ENCODE measurements around the gene CDKAL1. TPM values are rescaled to one million over a fixed set of nuclear protein-coding genes. Genes with fewer than 3 reads are reported as not detected.

The CDKAL1 gene
- total and polyA plus RNA-seq, 2 of the 8 experiments (the other 6 are each of a cell fraction or from before 2014, with no cell fraction given), result 8.4 to 24.6 TPM

DNA sequence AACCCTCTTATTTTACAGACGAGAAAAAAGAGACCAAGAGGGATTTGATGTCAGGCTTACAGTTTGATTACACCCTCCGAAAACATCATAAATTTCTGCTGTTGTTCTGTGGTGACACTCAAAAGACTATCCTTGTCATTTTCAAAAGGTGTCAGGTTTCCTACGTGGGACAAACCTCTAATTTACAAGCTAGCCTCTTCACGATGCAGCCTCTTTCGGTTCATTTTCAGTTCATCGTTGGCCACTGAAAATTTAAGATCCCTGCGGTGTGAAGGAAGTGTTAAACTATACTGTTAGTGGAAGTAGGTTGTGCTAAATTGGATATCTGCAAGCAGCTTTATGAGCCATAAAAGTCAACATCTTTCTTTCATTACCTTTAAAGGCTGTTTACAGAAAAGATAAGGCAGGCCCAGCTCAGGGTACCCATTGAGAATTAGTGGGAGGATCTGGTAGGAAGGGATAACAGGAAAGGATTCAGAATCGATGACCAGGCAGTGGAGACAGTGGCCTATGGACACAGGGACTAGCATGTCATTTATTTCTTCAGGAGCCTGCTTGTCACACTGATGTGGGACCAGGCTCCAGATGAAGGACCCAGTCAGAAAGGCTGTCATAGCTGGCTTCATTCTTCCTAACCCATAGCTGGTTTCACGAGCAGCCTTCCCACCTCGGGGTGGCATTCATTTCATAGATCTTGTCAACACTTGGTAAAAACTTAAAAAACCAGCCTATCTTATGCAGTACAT is 730.2 kb downstream of the CDKAL1 start:
- Histone ChIP-seq H3K4me1 (replicated peaks in 1 of 4; ENCODE audit: control insufficient read depth in 3 of 4, insufficient read depth in 4 of 4, low read length in 3 of 4) (no peaks in the 10 kb centered on the region), H3K23ac (ENCODE audit: insufficient read length) (no peak overlapping the region), H3K9ac (replicated peaks in 1 of 4; ENCODE audit: extremely low read depth in 1 of 4, low read depth in 3 of 4, low read length in 3 of 4) (no peak overlapping the region), H4K91ac (replicated peaks; ENCODE audit: insufficient read length, low read length) (no peak overlapping the region), H4K5ac (ENCODE audit: insufficient read length, low read depth, low read length) (no peak overlapping the region), H2AFZ (ENCODE audit: low read length) (peak overlapping the region; percentile 68; the same call in 1 of the 2 replicates), H3K9me3 (ENCODE audit: insufficient read depth in 2 of 2, low read depth in 1 of 2, low read length in 1 of 2) (no peaks in the 10 kb centered on the region), H4K20me1 (replicated peaks in 1 of 2; ENCODE audit: control insufficient read depth in 1 of 2, insufficient read depth in 2 of 2, low read length in 2 of 2) (no peaks in the 10 kb centered on the region), H2BK15ac (ENCODE audit: low read length) (no peak overlapping the region), H3K36me3 (ENCODE audit: control insufficient read depth in 2 of 4, insufficient read depth in 4 of 4, low read length in 3 of 4) (no peaks in the 10 kb centered on the region), H3K14ac (ENCODE audit: insufficient read length) (no peak overlapping the region), H3K79me2 (ENCODE audit: control insufficient read depth in 1 of 2, insufficient read depth in 2 of 2, low read length in 2 of 2) (no peaks in the 10 kb centered on the region), H3K79me1 (ENCODE audit: low read depth, low read length) (no peaks in the 10 kb centered on the region), H2BK5ac (ENCODE audit: low read depth, low read length) (no peak overlapping the region), H3K18ac (ENCODE audit: extremely low read depth, low read length) (no peak overlapping the region), H3K27ac (ENCODE audit: low read depth, low read length) (no peak overlapping the region), H3K4me3 (ENCODE audit: extremely low read depth in 1 of 4, insufficient read depth in 2 of 4, low read depth in 3 of 4, low read length in 4 of 4) (no peak overlapping the region), H2BK12ac (ENCODE audit: low read depth, low read length) (no peak overlapping the region), H2AK5ac (ENCODE audit: low read depth, low read length) (no peak overlapping the region), H4K8ac (ENCODE audit: extremely low read depth, insufficient read depth, low read length) (no peak overlapping the region), H2BK120ac (replicated peaks; ENCODE audit: low read depth, low read length) (no peak overlapping the region), H3K4ac (replicated peaks; ENCODE audit: insufficient read length, low read depth, low read length) (no peak overlapping the region), H2BK20ac (ENCODE audit: low read length) (no peak overlapping the region), H3K4me2 (ENCODE audit: insufficient read depth in 1 of 2, low read depth in 2 of 2, low read length in 2 of 2) (no peak overlapping the region), H3K23me2 (ENCODE audit: low read depth, low read length) (no peaks in the 10 kb centered on the region), H3K27me3 (replicated peaks in 1 of 4; ENCODE audit: control insufficient read depth in 3 of 4, extremely low read depth in 1 of 4, insufficient read depth in 3 of 4, low read length in 3 of 4) (no peaks in the 10 kb centered on the region), H3K56ac (replicated peaks; ENCODE audit: insufficient read length, low read depth, low read length) (no peak overlapping the region)
- TF ChIP-seq RXRA (IDR thresholded peaks at IDR 0.05; ENCODE audit: insufficient read depth, low read depth, low read length) (no peak), CBX5 (IDR thresholded peaks at IDR 0.05; ENCODE audit: low read depth, low read length) (no peak), ZNF274 (IDR thresholded peaks at IDR 0.05; ENCODE audit: borderline replicate concordance, extremely low read depth, low read length) (no peak), SAP30 (IDR thresholded peaks at IDR 0.05; ENCODE audit: insufficient read depth, insufficient replicate concordance, low read length) (no peak), POLR2AphosphoS5 (IDR thresholded peaks at IDR 0.05; ENCODE audit: low read depth, low read length) (no peak), SP2 (IDR thresholded peaks at IDR 0.05; ENCODE audit: low read length) (no peak), NRF1 (IDR thresholded peaks at IDR 0.05; ENCODE audit: low read depth, low read length) (no peak)
- ChIA-PET CTCF (ENCODE audit: partially characterized antibody) (interaction anchor here (1.3 kb wide), 1 partner anchor 324 kb away, joined by 3 read pairs; no protein-coding TSS in a partner anchor), POLR2A (ENCODE audit: partially characterized antibody) (no interaction called here)
- DNase-seq (ENCODE audit: low read depth in 1 of 2, low spot score in 2 of 2) (no peak), FAIRE-seq (no peak)
- 89% methylated on average over 10 of the region's 10 CpGs; no CpG with 5 or more reads in 1 of the 2 experiments for WGBS, 2 experiments (ENCODE audit: extremely low coverage in 1 of 2, insufficient coverage in 1 of 2, insufficient read length in 1 of 2, insufficient replicate concordance in 2 of 2, low coverage in 1 of 2, low lambda C conversion rate in 2 of 2, missing lambda C conversion rate in 1 of 2)

Data from H1 (cell line).